GM19395 (cell line): ENCODE measurements around the gene FAM156A.
"Not testable (repeated sequence)": the region's sequence is repeated elsewhere in the genome, so short reads cannot be mapped to it uniquely, and the experiment has no call there.

Experiments
- ATAC-seq: cut with Tn5 transposase; IDR thresholded peaks from one replicate; pipeline ENCODE4 v1.9.1; 2021; ENCODE audit warnings: mild to moderate bottlenecking, moderate library complexity; ENCODE audit not compliant: unreplicated experiment

The FAM156A gene, protein sequence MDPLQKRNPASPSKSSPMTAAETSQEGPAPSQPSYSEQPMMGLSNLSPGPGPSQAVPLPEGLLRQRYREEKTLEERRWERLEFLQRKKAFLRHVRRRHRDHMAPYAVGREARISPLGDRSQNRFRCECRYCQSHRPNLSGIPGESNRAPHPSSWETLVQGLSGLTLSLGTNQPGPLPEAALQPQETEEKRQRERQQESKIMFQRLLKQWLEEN

DNA sequence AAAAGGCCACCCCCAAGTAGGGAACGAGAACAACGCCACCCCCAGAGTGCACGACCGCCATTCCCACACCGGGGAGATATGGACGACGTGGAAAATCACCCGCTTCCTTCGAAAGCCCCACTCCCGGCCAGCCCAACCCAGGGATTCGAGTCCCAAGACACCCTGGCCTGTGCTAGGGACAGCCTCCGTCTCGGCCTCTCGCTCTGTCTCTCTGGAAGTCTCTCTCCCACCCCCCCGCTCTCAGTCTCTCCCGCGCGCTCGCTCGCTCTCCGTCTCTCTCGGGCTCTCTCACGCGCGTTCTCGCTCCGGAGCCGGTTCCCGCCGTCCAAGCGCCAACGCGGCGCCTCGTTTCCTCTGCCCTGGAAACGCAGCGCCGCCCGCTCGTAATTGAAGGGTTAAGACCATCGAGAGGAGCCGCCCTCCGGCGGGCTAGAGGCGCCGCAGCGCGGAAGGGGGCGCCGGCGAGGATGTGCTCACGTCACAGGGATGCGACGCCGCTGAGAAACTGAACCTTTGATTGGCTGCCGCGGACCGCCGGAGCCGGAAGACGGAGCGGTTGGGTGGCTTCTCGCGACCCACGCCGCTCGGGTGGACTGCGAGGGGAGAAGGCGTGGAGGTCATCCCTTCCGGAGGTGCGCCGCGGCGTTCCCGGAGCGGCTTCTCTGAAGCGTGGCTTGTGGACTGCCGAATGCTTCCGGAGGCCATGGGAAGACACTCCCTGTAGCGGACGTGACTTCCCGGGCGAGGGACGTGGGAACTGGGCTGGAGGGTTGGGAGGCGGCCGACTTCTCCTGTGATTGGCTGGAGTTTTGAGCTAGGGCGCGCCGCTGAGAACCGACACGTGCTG, at the start of gene FAM156A:
FAM156A (minus strand) TSS at position 406 of the 847 bp plus-strand sequence. CDS start 9,930 bp downstream, outside the sequence.
- peak; percentile 86 for ATAC-seq

DNA sequence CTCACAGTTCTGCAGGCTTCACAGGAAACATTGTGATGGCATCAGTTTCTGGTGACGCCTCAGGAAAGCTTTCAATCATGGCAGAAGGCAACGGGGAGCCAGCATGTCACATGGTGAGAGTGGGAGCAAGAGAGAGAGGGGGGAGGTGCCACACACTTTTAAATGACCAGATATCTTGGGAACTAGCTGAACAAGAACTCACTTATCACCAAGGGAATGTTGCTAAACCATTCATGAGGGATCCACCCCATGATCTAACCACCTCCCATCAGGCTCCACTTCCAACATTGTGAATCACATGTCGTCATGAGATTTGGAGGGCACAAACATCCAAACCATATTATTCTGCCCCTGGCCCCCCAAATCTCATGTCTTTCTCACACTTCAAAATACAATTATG, 47.0 kb upstream of the FAM156A start:
- no peak for ATAC-seq

DNA sequence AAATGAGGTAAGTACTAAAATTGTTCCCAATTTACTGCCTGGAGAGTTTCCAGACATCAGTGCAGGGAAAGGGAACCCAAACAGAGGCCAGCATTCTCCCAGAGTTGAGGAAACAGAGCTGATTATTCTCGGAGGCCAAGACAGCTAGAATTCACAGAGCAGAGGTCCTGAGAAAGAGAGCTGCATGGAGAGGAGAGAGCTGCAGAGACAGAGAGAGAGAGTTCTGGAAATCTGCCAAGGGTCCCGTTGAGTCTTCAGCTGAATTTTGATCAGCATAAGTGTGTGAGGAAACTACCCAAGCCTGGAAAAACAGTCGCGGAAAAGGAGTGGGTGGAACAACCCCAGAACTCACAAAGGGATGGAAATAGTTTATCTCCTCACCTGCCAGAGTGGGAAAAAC, 46.5 kb upstream of the FAM156A start:
- no peak for ATAC-seq

DNA sequence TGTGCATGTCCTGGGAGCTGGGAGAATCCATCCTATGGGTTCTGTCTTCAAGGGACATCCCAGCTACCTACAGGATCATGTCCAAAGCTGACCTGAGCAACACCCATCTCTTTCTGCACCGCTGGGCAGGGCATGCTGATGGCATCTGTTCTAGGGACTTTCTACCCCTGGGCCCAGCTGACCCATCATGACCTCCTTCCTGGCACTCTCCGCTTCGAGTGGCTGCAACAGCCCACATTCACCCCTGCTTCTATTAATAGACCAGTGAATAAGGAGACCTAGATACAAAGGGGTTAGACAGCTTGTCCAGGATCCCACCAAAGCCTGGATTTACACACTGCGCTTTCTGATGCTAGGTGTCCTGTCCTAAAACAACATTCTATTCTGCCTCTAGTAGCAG, 45.7 kb upstream of the FAM156A start:
- no peak for ATAC-seq

DNA sequence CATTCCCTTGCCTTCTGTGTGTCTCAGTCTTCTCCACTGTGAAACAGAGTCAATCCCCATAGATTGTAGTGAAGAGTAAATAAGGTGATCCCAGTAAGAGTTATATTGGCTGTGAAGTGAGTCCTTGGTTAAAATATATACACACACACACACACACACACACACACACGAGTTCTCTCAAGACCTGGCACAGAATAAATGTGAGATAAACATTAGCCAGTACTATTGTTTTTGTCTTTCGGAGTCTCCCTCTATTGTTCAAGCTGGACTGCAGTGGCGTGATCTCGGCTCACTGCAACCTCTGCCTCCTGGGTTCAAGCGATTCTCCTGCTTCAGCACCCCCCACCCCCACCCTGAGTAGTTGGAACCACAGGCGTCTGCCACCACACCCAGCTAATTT, 44.8 kb upstream of the FAM156A start:
- no peak for ATAC-seq

DNA sequence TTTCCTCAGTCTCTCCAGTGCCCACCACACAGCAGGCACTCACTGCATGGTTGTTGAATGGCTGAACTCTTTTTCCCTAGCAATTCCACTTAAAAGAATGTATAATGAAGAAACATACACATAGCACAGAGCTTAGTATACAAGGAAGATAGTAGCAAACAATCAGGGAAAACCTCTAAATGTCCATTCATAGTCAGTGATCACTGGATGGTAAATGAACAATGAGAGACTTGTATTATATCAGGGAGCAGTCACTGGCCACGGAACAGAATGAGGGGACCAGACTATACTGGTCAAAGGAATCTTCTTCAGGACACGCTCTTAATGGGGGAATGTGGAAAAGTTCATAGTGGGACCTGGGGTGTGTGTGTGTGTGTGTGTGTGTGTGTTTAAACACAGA, 43.6 kb upstream of the FAM156A start:
- no peak for ATAC-seq

DNA sequence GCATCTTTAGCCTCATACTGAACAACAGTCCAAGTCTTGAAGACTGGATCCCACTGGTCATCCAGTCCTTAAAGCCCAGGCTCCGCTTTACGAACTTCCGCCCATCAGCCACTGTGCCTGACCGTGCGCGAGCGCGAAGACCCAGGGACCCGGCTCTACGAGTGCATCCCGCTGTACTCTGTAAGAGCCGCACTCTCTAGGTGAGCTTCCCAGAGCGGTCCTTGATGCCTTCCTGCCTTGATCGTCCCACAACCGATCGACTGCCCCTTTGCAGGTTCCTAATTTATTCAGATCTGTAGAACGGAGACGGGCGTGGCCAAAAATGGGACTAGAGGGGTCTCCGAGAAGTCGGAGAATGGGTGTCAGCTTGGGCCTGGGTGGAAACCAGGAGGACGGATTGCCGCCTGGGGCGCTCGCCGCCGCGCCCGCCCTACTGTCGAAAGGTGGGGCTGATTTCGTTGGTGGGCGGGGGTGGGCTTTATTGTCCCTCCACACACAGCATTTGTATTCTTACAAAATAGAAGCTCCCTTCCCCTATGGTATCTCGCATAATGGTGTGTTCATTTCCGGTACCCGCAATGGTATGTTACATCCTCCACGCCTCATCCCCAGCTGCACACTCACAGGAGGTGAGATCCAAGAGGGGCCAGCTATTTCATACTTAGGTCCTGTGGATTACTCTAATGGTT, 42.3 kb upstream of the FAM156A start:
- no peak for ATAC-seq

DNA sequence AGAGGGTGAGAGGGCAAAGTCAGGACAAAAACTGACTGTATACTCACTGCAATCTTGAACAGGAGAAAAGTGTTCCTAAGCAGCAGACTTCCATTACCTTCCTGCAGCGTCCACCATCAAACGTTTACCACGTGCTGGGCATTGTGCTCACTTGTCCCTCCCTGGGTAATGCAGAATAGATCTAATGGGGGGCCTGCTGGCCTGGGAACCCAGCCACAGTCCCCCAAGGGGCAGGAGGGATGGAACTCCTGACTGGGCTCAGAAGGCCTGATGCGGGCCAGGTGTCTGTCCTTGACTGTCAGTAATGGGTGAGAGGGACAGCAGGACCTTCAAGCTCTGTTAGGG, 37.6 kb upstream of the FAM156A start:
- no peak for ATAC-seq

DNA sequence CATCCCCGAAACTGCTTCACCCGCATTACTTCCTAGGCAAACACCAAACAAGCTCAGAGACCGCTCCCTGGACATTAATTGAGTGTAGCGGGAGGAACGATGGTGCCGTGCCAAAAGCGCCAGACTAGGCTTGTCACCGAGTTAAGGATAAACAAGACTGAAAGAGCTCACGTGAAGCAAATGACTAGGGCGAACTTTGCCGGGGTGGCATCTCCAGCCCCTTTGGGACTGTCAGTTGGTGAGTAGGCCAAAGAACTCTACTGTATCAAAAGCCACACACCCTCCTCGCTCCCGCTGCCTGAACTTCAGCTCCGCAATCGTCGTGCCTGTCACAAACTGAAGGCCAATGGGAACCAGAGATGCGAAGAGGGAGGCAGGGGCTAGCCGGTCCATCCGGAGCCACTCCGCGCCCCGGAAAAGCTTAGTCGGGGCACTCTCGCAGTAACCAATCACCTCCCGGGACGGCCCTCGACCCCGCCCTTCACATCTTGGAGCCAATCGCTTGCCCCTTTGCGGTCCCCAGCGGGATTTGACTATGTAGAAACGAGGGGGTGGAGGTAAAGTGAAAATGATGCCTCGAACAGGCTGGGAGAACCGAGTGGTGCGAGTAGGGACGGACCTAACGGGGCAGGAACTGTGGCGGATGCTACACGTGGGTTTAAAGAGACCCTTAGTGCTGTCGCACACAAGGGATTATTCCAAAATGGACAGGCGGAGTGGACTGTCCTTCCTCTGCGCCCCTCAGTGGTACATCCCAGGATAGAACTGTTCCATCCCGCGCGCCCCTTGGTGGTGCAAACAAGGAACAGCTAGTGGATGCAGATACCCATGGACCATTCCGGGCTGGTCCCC, 37.0 kb upstream of the FAM156A start:
- peak; percentile 98 for ATAC-seq

DNA sequence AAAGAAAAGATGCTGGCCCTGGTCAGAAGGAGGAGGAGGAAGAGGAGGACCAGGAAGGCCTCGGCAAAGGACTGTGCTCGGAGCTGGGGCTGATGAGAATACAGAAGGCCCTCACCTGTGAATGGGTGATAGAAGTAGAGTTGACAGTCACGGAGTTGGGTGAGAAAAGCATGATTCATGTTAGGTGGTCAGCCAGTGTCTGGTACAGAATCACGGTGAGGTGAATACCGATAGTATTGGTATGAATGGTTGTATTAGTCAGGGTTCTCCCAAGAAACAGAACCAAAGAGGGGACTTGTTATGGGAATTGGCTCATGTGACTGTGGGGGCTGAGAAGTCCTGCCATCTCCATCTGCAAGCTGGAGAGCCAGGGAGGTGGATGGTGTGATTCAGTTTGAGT, 32.5 kb upstream of the FAM156A start:
- ATAC-seq: no peak

DNA sequence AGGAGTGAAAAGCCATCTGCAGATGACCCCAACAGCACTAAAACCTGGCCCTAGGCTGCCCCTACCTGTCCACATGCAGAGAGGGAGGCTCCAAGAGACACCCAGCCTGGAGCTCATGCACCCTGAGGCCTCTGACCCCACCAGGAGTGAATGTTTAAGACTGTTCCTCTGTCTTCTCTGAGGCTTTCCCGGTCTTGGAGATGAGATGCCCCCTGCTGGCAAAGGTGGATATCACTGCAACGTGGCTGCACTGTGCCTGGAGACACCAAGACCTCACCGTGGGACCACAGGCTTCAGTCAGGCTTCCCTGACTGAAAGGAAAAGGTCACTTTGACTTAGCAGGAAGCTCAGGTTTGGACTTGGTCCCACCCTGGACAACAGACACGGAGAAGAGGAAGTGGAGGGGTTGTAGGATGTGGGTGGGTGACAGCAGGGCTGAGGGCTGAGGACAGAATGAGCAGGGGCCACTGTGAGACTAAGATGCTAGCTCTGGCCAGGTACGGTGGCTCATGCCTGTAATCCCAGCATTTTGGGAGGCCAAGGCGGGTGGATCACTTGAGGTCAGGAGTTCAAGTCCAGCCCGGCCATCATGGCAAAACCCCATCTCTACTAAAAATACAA, 31.8 kb upstream of the FAM156A start:
- peak; percentile 94 for ATAC-seq

DNA sequence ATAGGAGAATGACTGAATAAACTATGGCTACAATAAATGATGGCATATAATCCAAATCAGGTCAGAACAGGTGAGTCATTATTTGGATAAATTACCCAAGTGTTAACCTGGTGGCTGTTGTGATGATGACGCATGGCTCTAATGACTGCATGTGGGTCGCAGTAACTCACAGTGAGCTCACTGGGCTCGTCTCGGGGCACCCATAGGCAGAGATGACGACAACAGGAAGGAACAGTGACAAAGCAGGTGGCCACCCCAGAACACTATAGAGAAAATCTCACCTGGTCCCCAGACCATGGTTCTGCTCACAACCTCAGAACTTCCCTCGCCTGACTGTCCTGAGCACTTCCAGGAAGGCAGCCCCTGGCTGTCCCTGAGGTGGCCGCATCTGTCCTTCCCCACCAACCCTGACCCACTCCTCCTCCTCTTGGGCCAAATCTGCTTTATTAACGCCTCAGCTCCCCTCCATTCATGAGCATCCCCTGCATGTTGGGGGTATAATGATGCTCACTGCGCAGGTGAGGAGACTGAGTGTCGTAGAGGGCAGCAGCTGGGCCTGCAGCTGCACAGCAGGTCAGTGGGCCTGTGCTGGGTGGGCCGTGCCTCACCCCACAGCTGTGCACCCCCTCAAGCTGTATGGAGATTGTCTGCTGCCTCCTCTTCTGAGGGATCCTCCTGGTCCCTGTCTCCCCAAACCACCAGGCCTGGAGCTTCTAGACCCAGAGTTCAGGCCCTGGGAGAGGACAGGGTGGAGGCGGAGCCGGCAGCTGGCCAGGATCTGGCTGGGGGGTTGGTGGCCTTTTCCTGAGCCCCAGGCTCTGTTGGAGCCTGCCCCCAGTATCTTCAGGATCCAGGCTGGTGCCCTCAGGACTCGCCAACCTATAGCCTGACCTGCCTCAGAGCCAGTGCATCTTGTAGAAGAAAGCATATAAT, 30.9 kb upstream of the FAM156A start:
- no peak for ATAC-seq

DNA sequence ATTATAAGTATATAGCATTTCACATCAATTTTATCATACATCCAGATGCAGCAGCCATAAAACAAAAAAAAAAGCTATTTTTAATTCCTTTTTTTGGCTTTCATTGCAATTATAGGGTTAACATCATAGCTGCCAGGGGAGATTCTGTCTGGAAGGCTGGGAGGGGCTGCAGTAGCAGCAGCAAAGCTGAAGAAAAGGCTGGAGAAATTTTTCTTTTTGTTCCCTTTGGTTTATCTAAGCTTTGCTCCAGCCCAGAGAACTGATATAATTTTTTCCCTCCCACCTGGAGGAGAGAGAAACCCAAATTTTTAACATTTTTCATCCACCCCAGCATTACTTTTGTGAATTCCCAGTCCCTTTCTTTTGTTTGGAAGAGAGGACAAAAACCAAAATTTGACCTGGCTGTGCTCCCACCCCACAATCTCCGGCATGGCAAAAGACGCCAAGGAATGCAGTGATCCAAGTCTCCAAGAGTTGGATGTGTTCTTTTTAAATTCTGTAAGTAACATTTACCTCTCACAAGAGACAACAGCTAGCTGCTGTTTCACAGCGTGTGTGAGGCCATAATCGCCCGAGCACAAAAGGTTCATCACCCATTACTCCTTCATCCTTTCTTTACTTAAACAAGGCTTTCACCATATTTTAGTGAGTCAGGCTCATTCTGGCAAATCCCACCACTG, 25.1 kb upstream of the FAM156A start:
- no peak for ATAC-seq

DNA sequence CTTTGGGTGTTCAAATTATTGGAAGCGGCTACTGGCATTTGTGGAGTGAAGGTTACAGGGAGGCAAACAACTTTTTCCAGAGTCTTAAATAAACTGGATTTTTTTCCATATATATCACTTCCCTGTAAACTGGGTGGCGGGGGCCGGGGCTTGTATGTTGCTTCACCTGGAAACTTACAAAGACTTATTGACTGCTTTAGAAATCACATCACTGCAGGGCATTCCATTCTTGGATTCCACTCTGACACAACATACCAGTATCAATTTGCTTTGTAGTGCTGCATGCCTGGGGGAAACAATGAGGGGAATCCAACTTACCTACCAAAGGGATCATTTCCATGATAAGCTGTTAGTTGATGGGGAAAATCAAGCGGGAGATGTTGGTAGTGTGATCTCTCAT, 21.7 kb upstream of the FAM156A start:
- no peak for ATAC-seq

DNA sequence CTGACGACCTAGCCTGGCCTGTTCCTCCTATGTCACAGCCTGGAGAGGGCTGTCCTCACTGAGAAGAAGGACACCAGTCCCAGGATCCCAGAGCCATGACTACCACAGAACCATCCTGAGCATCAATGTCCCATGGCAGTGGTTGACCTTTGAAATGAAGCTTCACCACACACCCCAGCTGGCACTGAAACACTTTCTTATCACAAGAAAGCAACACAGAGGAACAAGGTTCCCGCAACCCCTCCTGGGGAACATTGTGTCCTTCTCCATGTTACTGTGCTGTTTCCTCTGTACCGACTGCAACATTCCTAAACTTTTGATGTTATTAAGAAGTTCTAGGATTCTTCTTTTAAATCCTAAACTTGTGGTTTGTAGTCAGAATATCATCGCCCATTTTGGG, 21.2 kb upstream of the FAM156A start:
- ATAC-seq: no peak

DNA sequence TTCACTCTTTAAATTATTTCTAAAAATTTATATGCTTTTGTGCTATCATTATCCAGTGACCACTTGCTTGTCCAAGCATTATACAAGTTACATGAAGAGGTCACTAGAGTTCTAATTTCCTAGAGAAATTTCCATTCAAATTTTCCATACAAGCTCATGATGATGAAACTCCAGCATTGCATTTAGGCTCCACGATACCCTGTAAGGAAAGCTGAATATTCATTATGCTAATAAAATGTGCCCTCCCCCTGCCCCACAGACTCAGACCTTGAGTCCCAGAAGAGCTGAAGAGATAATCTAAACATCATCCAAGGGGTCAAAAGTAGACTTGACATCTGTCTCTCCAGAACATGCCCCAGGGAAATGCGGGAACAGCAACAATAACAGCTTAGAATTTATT, 19.6 kb upstream of the FAM156A start:
- no peak for ATAC-seq

DNA sequence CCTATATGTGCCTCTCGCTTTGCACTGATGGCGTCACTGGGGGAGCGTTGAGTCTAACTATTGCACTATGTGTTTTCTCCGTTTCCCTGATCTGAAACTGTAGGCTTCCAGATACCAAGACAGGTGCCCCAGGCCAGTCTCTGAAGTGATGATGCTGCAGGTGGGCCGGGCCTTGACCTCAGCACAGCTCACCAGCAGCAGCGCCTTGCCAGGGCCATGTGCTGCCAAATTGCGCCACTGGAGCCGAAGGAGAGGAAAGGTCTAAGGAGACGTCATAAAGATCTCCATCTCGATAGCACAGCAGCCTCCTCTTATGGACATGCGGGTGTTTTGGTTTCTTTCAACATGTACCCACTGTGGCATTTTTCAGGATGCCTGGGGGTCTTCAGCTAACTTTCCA, 17.3 kb upstream of the FAM156A start:
- ATAC-seq: not testable (repeated sequence)

DNA sequence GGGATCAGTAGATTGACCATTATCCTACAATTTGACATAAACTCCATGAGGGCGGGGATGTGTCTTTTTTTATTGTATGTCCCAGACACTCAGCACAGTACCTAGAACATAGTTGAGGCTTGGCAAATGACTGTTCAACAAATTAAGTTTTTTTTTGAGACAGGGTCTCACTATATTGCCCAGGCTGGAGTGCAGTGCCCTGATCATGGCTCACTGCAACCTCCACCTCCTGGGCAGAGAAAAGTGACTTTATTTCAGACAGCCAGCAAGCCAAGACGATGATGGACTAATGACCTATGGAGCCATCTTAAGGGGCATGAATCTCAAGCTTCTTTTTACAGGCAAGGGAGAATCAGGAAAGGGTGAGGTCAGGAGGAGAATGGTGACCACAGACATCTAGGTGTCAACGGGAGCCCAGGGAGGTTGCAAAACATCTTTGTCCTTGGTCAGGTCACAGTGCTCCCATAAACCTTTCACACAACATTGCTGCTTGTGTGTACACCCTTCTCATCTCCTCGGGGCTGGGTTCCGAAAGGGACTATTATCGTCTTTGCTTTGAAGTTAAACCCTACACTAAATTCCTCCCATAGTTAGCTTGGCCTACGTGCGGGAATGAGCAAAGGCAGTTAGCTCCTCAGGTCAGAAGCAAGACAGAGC, 16.1 kb upstream of the FAM156A start:
- not testable (repeated sequence) for ATAC-seq
